ENCODE data around the gene CENPN. TPM values are rescaled to one million over a fixed set of nuclear protein-coding genes. Genes with fewer than 3 reads are reported as not detected.
A peak's percentile ranks its signal among the peaks of the same experiment; 100 is the strongest.

Gene CENPN
- total and polyA plus RNA-seq, 2 of the 8 experiments (the other 6 are each of a cell fraction or from before 2014, with no cell fraction given) = 32.8 to 67.0 TPM

DNA sequence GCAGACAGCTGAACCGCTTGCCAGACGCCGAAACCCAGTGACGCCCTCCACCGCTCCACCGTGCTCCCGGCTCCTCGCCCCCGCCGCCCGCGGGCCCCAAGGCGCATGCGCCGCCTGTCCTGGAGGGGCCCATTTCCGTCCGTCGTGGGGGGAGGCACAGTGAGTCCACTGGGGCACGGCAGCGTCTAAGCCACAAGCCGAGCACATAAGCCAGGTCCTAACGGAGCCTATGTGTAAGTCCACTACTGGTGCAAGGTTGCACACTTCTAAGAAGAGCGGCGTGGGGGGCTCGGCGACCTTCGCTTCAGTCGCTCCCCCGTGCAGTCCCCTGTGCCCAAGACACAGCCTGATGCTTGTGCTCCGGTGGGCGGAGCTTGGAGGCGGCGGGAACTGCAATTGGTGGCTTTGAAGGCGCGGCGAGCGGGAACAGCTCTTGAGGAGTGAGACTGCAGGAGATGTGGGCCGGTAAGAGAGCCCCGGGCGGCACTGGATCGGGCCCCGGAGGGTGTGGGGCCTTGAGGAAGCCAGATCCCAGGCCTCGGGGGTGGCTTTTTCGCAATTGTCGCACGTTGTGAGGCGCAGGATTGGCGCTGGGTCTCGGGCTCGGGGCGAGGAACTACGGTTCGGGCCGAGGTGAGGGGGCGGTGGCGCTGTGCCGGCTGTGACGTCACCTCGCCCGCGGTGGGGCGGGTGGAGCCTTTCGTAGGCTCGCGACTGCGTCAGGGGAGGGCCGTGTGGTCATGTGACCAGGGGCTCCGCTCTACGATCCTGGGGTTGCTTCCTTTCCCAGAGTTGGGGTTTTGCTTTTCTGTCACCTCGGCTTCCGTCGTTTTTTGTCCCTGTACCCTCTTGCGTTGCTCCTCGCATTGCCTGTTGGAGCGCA, at the start of gene CENPN, which contains the start of gene CMC2 (continued):
- TF ChIP-seq, protein P1, sequence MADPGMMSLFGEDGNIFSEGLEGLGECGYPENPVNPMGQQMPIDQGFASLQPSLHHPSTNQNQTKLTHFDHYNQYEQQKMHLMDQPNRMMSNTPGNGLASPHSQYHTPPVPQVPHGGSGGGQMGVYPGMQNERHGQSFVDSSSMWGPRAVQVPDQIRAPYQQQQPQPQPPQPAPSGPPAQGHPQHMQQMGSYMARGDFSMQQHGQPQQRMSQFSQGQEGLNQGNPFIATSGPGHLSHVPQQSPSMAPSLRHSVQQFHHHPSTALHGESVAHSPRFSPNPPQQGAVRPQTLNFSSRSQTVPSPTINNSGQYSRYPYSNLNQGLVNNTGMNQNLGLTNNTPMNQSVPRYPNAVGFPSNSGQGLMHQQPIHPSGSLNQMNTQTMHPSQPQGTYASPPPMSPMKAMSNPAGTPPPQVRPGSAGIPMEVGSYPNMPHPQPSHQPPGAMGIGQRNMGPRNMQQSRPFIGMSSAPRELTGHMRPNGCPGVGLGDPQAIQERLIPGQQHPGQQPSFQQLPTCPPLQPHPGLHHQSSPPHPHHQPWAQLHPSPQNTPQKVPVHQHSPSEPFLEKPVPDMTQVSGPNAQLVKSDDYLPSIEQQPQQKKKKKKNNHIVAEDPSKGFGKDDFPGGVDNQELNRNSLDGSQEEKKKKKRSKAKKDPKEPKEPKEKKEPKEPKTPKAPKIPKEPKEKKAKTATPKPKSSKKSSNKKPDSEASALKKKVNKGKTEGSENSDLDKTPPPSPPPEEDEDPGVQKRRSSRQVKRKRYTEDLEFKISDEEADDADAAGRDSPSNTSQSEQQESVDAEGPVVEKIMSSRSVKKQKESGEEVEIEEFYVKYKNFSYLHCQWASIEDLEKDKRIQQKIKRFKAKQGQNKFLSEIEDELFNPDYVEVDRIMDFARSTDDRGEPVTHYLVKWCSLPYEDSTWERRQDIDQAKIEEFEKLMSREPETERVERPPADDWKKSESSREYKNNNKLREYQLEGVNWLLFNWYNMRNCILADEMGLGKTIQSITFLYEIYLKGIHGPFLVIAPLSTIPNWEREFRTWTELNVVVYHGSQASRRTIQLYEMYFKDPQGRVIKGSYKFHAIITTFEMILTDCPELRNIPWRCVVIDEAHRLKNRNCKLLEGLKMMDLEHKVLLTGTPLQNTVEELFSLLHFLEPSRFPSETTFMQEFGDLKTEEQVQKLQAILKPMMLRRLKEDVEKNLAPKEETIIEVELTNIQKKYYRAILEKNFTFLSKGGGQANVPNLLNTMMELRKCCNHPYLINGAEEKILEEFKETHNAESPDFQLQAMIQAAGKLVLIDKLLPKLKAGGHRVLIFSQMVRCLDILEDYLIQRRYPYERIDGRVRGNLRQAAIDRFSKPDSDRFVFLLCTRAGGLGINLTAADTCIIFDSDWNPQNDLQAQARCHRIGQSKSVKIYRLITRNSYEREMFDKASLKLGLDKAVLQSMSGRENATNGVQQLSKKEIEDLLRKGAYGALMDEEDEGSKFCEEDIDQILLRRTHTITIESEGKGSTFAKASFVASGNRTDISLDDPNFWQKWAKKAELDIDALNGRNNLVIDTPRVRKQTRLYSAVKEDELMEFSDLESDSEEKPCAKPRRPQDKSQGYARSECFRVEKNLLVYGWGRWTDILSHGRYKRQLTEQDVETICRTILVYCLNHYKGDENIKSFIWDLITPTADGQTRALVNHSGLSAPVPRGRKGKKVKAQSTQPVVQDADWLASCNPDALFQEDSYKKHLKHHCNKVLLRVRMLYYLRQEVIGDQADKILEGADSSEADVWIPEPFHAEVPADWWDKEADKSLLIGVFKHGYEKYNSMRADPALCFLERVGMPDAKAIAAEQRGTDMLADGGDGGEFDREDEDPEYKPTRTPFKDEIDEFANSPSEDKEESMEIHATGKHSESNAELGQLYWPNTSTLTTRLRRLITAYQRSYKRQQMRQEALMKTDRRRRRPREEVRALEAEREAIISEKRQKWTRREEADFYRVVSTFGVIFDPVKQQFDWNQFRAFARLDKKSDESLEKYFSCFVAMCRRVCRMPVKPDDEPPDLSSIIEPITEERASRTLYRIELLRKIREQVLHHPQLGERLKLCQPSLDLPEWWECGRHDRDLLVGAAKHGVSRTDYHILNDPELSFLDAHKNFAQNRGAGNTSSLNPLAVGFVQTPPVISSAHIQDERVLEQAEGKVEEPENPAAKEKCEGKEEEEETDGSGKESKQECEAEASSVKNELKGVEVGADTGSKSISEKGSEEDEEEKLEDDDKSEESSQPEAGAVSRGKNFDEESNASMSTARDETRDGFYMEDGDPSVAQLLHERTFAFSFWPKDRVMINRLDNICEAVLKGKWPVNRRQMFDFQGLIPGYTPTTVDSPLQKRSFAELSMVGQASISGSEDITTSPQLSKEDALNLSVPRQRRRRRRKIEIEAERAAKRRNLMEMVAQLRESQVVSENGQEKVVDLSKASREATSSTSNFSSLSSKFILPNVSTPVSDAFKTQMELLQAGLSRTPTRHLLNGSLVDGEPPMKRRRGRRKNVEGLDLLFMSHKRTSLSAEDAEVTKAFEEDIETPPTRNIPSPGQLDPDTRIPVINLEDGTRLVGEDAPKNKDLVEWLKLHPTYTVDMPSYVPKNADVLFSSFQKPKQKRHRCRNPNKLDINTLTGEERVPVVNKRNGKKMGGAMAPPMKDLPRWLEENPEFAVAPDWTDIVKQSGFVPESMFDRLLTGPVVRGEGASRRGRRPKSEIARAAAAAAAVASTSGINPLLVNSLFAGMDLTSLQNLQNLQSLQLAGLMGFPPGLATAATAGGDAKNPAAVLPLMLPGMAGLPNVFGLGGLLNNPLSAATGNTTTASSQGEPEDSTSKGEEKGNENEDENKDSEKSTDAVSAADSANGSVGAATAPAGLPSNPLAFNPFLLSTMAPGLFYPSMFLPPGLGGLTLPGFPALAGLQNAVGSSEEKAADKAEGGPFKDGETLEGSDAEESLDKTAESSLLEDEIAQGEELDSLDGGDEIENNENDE (IDR thresholded peaks at IDR 0.05; ENCODE audit: insufficient replicate concordance, low read length) = no peak
- peak; percentile 32; the same call in 1 of the 2 replicates for TF ChIP-seq RFX5 (IDR thresholded peaks at IDR 0.05; ENCODE audit: borderline replicate concordance, low read depth, low read length)
- peak; percentile 85 to 97 for TF ChIP-seq POLR2A (IDR thresholded peaks at IDR 0.05; ENCODE audit: control extremely low read depth in 1 of 2, low read depth in 2 of 2, low read length in 2 of 2)
- no peak for TF ChIP-seq FOSL1 (IDR thresholded peaks at IDR 0.05; ENCODE audit: insufficient read depth, low read depth, low read length)
- TF ChIP-seq JUN (IDR thresholded peaks at IDR 0.05; ENCODE audit: low read depth, low read length) = no peak
- TF ChIP-seq PHF8 (conservative IDR thresholded peaks at IDR 0.05; ENCODE audit: low read depth, low read length) = peak; percentile 97
- TF ChIP-seq CHD1 (IDR thresholded peaks at IDR 0.05; ENCODE audit: low read depth, low read length) = peak; percentile 97
- TF ChIP-seq NRF1 (IDR thresholded peaks at IDR 0.05; ENCODE audit: low read depth, low read length) = peak; percentile 78
